GM19025 (cell line): ENCODE measurements around the gene SETDB1.
"Not testable (repeated sequence)": the region's sequence is repeated elsewhere in the genome, so short reads cannot be mapped to it uniquely, and the experiment has no call there.

Experiments
- ATAC-seq: cut with Tn5 transposase; IDR thresholded peaks from one replicate; pipeline ENCODE4 v1.9.1; 2021; ENCODE audit warnings: mild to moderate bottlenecking, low read depth, moderate library complexity; ENCODE audit not compliant: unreplicated experiment

SETDB1 gene

DNA sequence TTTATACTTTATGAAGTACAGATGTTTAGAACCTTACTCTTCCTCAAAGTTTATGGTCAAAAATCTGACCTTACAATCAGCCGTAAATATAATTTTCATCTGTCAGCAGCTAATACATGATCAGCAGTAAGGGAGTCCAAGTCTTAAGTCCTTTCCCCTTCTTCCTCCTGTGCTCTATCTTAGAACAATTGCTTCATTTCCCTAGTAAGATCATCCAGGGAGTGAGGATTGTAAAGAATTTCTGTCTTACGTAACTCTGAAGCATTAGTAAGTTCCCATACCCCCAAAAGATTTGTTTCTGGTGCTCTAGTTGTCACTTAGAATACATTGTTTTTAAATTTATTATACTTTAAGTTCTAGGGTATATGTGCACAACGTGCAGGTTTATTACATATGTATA is 2.1 kb downstream of the SETDB1 start:
- no peak for ATAC-seq

DNA sequence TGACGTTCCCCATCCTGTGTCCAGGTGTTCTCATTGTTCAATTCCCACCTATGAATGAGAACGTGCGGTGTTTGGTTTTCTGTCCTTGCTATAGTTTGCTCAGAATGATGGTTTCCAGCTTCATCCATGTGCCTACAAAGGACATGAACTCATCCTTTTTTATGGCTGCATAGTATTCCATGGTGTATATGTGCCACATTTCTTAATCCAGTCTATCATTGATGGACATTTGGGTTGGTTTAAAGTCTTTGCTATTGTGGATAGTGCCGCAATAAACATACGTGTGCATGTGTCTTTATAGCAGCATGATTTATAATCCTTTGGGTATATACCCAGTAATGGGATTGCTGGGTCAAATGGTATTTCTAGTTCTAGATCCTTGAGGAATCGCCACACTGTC is 2.6 kb downstream of the SETDB1 start:
- not testable (repeated sequence) for ATAC-seq

DNA sequence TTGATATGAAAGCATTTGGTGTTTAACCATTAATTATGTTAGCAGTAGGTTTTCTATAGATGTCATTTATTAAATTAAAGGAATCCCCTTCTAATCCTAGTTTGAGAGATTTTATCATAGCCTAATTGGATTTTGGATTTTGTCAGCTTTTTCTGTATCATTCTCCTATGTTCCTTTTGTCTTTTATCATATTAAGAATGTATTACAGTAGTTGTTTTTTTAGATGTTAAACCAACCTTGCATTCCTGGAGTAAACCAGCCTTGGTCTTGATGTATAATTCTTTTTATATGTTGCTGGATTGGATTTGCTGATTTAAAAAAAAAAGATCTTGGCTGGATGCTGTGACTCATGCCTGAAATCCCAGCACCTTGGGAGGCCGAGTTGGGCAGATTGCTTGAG is 5.6 kb downstream of the SETDB1 start:
- no peak for ATAC-seq

DNA sequence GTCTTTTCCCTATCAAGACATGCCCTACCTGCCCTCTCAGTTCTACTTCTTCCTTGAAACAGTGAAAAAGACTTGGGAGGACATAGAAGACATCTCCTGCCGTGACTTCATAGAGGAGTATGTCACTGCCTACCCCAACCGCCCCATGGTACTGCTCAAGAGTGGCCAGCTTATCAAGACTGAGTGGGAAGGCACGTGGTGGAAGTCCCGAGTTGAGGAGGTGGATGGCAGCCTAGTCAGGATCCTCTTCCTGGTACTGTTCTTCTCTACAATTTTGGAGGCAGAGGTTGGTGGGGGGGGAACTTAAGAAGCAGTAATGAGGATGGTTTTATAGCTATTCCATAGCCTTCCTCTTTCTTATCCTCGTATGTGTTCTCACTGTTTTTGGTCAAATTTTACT is 18.7 kb downstream of the SETDB1 start:
- ATAC-seq: no peak

DNA sequence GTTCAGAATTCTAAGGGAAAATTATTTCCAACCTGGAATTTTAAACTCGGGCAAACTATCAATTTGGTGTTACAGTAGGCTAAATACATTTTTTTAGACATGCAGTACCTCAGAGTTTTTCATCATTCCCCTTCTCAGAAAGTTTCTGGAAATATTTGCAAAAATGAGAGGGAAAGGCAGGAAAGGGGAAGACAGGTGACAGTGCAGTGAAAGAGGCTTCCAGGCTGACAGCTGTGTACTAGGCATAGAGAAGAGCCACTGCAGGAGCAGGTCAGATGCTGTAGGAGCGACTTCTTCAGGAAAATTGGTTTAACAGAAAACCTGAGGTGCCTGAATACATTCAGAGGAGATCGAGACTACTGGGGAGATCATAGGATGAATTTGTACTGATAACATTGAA is 28.5 kb downstream of the SETDB1 start:
- ATAC-seq: no peak

DNA sequence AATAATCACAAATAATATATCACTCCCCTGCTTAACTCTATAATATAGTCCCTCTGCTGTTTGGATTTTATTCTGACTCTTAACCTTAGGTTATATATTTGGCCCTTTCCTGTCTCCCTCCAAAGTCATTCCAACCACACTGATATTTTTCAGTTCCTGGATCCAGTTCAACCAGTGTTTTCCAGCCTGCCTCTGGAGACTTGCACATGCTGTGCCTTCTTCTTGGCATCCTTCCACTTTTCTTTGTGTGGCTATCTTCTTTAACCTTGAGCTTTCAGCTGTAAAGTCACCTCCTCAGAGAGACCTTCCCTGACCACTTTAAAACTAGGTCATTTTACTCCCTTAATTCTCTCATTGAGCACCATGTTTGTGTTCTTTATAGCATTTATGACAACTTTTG is 29.1 kb downstream of the SETDB1 start:
- ATAC-seq: no peak

DNA sequence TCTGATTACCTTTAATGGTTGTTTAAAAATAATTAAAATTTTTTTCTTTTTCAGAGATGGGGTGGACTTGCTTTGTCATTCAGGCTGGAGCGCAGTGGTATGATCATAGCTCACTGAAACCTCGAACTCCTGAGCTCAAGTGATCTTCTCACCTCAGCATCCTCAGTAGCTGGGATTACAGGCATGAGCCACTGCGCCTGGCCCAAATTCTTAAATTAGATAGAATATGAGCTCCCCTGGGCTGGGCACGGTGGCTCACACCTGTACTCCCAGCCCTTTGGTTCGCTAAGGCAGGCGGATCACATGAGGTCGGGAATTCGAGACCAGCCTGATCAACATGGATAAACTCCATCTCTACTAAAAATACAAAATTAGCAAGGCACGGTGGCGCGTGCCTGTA is 31.5 kb downstream of the SETDB1 start:
- no peak for ATAC-seq

DNA sequence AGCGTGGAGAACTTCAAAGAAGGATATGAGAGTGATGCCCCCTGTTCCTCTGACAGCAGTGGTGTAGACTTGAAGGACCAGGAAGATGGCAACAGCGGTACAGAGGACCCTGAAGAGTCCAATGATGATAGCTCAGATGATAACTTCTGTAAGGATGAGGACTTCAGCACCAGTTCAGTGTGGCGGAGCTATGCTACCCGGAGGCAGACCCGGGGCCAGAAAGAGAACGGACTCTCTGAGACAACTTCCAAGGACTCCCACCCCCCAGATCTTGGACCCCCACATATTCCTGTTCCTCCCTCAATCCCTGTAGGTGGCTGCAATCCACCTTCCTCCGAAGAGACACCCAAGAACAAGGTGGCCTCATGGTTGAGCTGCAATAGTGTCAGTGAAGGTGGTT is 34.5 kb downstream of the SETDB1 start:
- no peak for ATAC-seq

DNA sequence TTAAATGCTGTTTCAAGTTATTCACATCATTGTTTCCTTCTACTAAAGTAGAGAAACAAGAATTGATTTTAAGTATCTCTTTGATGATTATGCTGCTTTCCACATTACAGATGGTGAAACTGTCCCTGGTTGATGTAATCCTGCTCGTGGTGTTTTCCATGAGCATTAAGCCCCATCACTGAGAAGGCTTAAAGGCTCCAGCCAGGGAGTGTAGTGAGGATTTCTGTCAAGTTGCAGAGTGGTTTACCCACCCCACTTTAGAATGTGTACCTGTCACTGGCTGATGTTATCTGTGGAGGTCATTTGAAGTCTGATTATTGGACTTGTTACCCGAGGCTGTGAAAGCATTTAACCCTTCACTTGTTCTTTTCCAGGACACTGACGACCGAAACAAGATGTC is 35.6 kb downstream of the SETDB1 start:
- no peak for ATAC-seq

DNA sequence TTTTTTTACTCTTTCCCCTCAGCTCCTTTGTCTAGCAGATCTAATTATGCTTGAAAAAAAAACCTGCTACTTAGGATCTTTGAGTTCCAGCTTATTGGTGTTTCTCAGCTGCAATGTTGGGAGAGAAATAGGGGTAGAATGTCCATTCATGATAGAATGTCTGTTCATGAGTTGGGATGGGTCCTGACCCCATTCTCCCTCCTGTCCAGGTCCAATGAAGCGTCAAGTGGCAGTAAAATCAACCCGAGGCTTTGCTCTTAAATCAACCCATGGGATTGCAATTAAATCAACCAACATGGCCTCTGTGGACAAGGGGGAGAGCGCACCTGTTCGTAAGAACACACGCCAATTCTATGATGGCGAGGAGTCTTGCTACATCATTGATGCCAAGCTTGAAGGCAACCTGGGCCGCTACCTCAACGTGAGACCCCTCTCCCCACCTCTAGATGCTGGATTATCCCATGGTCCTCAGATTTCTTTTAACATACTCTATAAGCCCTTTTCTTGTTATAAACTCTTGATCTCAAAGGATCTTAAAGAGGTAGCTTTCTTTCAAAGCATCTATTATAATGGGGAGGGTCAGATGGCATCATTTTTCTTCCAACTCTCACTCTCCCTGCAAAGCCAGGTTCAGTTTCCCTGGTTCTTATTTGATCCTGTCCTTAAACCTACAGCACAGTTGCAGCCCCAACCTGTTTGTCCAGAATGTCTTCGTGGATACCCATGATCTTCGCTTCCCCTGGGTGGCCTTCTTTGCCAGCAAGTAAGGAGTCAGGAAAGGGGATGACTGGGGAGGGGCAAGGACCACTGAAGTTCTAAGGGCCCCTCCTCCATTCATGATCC is 37.4 kb downstream of the SETDB1 start:
- no peak for ATAC-seq

DNA sequence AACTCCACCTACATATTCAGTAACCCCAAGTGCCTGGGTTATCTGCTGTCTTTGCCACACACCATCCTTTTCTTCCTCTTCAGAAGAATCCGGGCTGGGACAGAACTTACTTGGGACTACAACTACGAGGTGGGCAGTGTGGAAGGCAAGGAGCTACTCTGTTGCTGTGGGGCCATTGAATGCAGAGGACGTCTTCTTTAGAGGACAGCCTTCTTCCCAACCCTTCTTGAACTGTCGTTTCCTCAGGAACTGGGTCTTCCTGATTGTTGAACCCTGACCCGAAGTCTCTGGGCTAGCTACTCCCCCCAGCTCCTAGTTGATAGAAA is 38.0 kb downstream of the SETDB1 start:
- no peak for ATAC-seq

DNA sequence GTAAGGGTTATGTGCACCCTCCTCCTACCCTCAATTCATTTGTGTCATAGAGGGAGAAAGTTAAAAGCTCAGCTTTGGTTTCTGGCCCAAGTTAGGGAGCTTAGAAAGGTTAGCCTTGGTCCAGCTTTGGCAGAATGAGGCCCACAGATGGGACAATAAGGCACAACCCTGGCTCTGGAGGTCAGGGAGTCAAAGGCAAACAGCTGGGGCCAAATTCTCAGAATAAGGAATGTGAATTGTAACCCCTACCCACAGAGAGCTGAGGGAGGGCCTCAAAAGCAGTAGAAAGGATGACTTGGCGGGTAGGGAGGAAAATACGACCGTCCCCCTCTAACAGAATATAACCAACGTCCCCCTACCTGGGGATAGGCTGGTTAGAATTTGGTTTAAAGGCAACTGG is 39.4 kb downstream of the SETDB1 start:
- no peak for ATAC-seq

DNA sequence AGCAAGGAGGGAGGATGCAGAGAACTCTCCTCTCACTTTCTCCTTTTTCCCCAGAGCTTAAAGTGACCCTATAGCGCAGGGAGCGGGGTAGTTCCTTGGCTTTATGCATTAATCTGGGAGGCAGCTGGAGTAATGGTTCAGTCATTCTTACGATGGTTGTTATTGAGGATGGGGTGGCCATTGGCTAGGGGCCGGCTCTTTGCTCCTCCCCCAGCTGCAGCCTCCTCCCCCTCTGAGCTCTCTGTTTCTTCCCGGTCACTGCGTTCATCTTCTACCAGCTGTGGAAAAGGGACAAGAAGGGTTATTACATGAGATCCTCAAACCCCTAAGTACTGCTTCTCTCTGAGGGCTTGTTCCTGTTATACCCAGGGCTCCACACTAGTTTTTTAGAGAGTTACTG is 39.8 kb downstream of the SETDB1 start:
- no peak for ATAC-seq

DNA sequence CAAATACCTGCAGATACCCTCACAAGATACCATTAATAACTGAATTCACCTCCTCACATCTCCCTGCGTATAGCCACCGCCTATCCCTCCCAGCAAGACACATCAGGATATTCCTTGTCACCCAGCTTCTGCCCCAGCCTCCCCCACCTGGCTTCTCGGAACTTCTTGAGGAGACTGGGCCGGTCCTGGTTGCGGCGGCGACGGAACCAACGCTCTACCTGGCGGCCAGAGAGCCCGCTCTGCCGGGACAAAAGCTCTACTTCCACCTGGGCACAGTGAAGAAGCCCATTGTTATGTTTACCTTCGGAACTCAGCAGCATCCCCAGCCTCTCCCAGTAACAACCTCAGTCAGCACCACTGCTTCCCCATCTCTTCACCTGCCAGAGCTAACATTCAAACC is 41.8 kb downstream of the SETDB1 start:
- no peak for ATAC-seq

DNA sequence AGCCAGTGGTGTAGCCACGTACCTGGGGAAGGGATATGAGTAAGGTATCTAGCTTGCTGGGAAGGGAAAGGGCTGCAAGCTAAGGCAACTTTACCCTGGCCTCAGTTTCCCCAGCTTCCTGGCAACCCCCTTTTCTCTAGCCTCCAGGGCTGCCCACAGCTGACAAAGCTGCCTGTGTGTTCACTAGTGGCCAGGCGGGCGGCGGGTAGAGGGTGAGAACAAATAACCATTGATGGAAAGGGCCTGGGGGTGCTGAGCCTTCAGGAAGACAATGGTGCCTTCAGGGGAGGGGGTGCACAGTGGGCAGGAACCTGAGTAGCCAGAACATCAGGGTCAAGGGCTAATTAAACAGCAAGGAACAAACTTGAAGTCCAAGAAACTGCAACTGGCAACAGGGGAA is 42.3 kb downstream of the SETDB1 start:
- ATAC-seq: no peak

DNA sequence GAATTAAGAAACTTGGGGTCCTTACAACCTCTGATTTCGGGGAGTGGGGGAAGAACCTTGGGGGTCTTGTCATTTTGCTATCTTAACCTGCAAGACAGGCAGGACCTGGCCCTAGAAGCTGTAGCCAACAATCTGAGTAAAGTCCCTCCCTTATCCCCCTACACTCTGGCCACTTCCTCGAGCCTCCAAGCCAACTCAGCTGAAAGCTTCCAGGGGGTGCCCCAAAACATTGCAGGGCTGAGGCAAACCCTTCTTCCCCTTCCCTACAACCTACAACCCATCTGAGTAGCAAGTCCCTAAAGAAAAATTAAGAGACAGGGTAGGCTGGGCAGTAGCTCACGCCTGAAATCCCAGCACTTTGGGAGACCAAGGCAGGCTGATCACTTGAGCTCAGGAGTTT is 43.5 kb downstream of the SETDB1 start:
- ATAC-seq: no peak

DNA sequence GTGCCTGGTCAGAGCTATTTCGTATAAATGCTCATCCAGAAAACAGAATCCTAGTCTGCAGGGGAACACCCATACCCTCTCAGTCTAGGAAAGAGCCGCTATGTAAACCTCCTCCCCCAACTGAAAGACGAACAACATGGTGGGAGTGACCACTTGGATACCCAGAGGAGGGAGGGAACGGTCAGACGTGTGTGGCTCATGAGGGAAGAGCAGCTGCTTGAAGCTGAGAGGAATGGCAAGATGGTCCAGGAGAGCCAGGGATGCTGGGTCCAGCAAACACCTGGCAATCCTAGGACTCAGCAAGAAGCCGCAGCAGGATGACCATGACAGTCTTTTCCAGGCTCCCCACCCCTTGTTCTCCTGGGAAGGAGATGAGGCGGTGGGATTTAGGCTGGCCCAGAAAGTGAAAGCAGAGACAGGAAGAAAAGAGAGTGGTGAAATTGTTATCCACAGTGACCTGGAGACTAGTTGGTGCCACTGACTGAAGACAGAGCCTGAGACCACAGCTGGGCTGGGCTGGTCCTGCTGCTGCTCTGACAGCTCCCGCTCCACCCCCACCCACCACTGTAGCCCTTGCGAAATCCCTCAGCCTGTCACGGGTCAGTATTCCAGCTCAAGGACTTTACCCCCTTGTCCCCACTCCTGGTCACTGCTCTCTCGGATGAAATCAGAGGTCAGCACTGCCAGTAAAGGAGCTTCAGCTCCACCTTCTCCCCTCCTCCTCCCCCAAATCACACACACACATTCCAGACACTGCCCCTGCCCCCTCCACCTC is 44.8 kb downstream of the SETDB1 start:
- ATAC-seq: no peak

DNA sequence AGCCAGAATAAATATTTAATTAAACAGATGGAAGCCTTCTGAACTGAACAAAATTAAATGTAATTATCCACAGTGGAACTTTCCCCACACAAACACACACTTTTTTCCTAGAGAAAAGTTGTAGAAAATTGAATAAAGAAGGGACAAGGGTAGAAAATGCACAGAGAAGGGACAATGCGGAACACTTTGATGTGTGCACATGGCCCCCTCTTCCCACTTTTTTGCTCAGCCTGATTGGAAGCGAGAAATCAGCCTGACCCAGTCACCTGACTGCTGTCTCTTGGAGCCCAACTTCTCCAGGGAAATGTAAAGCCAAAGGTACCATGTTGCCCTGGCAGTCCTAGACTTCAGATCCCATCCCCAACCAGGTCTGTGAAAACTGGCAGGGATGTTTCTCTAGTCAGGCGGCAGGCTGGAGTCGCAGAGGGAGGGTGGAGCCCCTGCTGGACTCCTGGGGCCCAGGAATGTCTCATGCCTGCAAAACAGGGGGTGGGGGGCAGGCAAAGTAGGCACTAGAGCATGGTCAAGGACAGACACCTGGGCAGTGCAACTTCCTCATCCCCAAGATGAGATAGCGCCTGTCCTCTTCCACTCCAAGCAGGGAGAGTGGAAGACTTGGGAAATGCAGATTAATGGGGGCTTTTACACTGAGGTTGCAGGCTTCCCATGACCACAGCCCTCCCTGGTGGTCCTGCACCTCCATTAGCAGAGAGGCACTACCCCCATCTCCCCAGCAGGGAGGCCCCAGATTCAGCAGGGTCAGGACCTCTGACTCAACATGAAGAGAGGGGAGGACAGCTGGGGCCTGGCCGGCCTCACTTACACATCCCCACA is 45.6 kb downstream of the SETDB1 start:
- no peak for ATAC-seq

DNA sequence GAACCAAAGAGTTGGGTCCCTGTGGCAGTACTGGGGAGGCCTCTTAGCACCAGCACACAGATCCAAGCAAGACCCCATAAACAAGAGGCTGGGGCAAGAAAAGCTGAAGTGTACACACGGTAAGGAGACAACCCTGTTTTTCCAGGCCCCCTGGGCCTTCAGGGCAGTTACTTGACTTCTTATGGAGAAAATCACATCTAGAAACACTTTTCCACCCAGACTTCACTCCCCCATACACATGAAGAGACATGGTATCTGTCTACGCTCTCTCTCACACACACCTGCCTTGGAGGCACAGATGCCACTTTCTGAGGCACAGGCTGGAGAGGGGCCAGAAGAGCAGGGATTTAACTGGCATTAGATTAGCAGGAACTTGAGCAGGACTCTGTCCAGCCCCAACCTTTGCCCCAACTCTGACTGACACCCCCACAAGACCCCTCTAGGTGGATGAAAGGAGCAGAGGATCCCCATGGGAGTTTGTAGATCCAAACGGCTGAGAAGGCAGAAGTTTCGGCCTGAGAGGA is 46.3 kb downstream of the SETDB1 start:
- ATAC-seq: no peak

DNA sequence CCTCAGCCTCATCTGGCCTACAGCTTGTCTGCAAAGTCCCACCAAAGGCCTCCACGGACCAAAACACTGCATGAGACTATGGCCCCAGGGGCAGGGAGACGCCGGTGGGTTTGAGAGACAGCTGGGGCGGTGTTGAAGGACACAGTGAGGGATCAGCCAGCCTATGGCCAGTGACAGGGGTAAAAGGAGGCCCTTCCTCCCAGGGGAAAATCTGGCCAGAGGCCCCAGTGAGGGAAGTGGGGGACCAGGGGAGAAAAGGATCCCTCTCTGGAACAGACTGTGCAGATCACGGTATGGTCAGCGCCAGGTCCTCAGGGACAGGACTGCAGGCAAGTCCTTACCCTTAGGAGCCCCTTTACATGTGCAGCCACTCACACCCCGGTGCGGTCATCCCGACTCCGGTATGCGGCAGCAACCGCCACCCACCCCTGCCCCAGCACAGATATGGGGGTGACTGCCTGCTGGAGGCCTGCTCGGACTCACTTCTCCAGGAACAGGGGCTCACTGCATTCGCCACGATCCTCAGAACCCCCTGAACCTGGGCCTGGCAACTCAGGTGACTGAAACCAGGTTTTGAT is 47.2 kb downstream of the SETDB1 start:
- ATAC-seq: no peak
